ENCODE data around the gene GNG13.
A peak's percentile ranks its signal among the peaks of the same experiment; 100 is the strongest.

Gene GNG13

DNA sequence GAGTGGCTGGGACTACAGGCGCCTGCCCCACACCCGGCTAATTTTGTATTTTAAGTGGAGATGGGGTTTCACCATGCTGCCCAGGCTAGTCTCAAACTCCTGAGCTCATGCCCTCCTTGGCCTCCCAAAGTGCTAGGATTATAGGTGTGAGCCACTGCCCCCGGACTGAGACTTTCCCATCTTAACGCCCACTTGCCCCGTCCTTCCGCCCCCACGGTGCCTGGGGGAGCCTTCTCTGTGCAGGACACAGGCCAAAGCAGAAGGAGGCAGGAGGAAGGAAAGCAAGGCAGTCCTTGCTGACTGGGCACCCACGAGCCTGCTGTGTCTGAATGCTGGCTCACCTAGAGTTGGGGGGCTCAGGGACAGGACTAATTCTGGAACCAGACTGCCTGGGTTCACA, 17.6 kb upstream of the GNG13 start:
- no peaks in the 10 kb centered on the region for H3K9me3 ChIP-seq (ENCODE audit: control insufficient read depth, insufficient read depth, low read depth, low read length)
- TF ChIP-seq RBAK (tag by site-specific recombination; IDR thresholded peaks at IDR 0.05) = no peak
- no peak for TF ChIP-seq ZNF670 (tag by site-specific recombination; IDR thresholded peaks at IDR 0.05; ENCODE audit: low read depth)
- peak; percentile 81 for TF ChIP-seq ZFHX2 (tag by site-specific recombination; conservative IDR thresholded peaks at IDR 0.05)
- no peak for TF ChIP-seq ZNF747 (tag by site-specific recombination; IDR thresholded peaks at IDR 0.05)
- TF ChIP-seq ZNF311 (tag by site-specific recombination; IDR thresholded peaks at IDR 0.05; ENCODE audit: borderline replicate concordance) = no peak
- peak; percentile 85 for TF ChIP-seq EGR2 (tag by site-specific recombination; IDR thresholded peaks at IDR 0.05; ENCODE audit: low read depth)
- no peak for TF ChIP-seq ZNF48 (tag by site-specific recombination; IDR thresholded peaks at IDR 0.05)
- H3K4me1 ChIP-seq (ENCODE audit: control insufficient read depth, insufficient read depth, low read length) = no peaks in the 10 kb centered on the region
- POLR2A ChIA-PET = no interaction called here
- H3K27ac ChIP-seq (ENCODE audit: extremely low read depth, low read depth, low read length) = no peak overlapping the region
- no peaks in the 10 kb centered on the region for H3K36me3 ChIP-seq (ENCODE audit: control insufficient read depth in 2 of 2, insufficient read depth in 1 of 2, low read length in 2 of 2)
- H3K4me3 ChIP-seq (ENCODE audit: low read depth, low read length) = no peak overlapping the region
- CTCF ChIA-PET = no interaction called here

DNA sequence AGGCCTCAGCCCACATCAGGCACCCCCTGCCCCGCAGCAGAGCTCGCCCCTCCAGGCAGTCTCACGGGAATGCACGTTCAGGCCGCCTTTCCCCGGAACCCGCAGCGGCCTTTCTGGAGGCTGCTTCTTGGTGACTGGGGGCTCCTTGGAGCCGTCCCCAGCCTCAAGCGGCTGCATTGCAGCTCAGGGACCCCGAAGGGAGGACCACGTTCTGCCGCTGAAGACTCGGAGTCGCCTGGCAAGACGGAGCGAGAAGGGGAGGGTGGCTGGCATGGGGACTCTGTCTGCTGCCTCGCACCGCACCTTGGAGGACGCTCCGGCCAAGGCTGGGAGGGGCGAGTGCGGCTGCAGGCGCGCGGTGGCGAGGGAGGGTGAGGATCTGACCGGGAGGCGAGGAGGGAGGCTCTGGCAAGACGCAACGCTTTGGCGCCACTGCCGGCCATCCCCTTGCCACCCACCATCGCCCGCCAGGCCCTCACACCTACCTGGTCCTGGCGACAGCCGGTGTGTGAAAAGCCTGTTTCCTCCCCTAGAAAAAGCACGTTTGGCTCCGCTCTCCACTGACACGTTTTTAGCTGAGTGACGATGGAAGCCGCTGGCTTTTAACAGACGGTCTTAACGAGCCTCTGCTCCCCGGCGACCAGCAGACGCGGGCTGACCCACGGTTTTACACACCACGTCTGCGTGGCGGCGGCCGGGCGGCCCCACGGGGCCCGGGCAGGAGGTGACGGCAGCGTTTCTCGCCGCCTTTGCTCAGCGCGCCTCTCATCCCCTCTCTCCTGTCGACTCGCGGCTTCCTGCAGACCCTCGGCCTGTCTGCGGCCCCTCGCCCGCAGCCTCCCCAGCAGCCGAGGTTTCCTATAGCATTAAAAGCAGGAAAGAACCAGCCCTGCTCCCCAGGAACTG, 16.7 kb upstream of the GNG13 start:
- H3K27ac ChIP-seq (ENCODE audit: extremely low read depth, low read depth, low read length) = no peak overlapping the region
- no peak overlapping the region for H3K4me3 ChIP-seq (ENCODE audit: low read depth, low read length)
- no peaks in the 10 kb centered on the region for H3K36me3 ChIP-seq (ENCODE audit: control insufficient read depth in 2 of 2, insufficient read depth in 1 of 2, low read length in 2 of 2)
- H3K4me1 ChIP-seq (ENCODE audit: control insufficient read depth, insufficient read depth, low read length) = no peaks in the 10 kb centered on the region
- no peak for TF ChIP-seq ZNF138 (tag by site-specific recombination; IDR thresholded peaks at IDR 0.05; ENCODE audit: borderline replicate concordance)
- peak; percentile 16; the same call in 1 of the 2 replicates for TF ChIP-seq ZNF600 (tag by site-specific recombination; IDR thresholded peaks at IDR 0.05)
- H3K9me3 ChIP-seq (ENCODE audit: control insufficient read depth, insufficient read depth, low read depth, low read length) = no peaks in the 10 kb centered on the region
- POLR2A ChIA-PET = no interaction called here
- CTCF ChIA-PET = interaction anchor here (0.9 kb wide), 1 partner anchor 241 kb away, joined by 3 read pairs; no protein-coding TSS in a partner anchor

DNA sequence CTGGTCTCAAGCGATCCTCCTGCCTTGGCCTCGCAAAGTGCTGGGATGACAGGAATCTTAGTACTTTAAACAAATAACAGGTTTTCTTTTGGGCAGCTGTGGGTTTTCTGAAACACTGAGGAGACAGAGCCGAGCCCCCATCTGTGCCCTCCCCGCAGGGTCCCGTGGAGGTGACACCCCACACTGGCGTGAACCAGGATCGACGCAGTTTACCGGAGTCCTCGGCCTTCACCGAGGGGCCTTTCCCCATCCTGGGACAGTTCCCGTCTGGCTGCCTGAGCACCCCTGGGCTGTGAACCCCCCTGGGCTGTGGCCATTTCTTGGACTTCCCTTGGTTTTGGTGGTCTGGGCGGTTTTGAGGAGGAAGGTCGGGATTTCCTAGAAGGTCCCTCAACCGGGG, 15.3 kb upstream of the GNG13 start:
- Histone ChIP-seq H3K4me3 (ENCODE audit: low read depth, low read length) (no peak overlapping the region), H3K27ac (ENCODE audit: extremely low read depth, low read depth, low read length) (no peak overlapping the region), H3K4me1 (ENCODE audit: control insufficient read depth, insufficient read depth, low read length) (no peaks in the 10 kb centered on the region), H3K9me3 (ENCODE audit: control insufficient read depth, insufficient read depth, low read depth, low read length) (no peaks in the 10 kb centered on the region), H3K36me3 (ENCODE audit: control insufficient read depth in 2 of 2, insufficient read depth in 1 of 2, low read length in 2 of 2) (no peaks in the 10 kb centered on the region)
- ChIA-PET POLR2A (no interaction called here), CTCF (interaction anchor here (3.9 kb wide), 1 partner anchor 240 kb away, joined by 31 read pairs; no protein-coding TSS in a partner anchor)
- TF ChIP-seq, protein P1, sequence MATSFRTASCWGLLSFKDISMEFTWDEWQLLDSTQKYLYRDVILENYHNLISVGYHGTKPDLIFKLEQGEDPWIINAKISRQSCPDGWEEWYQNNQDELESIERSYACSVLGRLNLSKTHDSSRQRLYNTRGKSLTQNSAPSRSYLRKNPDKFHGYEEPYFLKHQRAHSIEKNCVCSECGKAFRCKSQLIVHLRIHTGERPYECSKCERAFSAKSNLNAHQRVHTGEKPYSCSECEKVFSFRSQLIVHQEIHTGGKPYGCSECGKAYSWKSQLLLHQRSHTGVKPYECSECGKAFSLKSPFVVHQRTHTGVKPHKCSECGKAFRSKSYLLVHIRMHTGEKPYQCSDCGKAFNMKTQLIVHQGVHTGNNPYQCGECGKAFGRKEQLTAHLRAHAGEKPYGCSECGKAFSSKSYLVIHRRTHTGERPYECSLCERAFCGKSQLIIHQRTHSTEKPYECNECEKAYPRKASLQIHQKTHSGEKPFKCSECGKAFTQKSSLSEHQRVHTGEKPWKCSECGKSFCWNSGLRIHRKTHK (tag by site-specific recombination; IDR thresholded peaks at IDR 0.05) = no peak
- TF ChIP-seq ZFP69B (tag by site-specific recombination; IDR thresholded peaks at IDR 0.05) = no peak
- TF ChIP-seq ZNF585B (tag by site-specific recombination; IDR thresholded peaks at IDR 0.05) = no peak
- no peak for TF ChIP-seq IKZF3 (tag by site-specific recombination; IDR thresholded peaks at IDR 0.05)
- TF ChIP-seq ZNF501 (tag by site-specific recombination; IDR thresholded peaks at IDR 0.05) = no peak
- TF ChIP-seq ZNF394 (tag by site-specific recombination; IDR thresholded peaks at IDR 0.05; ENCODE audit: borderline replicate concordance) = no peak
- TF ChIP-seq GLIS2 (tag by site-specific recombination; IDR thresholded peaks at IDR 0.05) = no peak
- TF ChIP-seq, protein P2, sequence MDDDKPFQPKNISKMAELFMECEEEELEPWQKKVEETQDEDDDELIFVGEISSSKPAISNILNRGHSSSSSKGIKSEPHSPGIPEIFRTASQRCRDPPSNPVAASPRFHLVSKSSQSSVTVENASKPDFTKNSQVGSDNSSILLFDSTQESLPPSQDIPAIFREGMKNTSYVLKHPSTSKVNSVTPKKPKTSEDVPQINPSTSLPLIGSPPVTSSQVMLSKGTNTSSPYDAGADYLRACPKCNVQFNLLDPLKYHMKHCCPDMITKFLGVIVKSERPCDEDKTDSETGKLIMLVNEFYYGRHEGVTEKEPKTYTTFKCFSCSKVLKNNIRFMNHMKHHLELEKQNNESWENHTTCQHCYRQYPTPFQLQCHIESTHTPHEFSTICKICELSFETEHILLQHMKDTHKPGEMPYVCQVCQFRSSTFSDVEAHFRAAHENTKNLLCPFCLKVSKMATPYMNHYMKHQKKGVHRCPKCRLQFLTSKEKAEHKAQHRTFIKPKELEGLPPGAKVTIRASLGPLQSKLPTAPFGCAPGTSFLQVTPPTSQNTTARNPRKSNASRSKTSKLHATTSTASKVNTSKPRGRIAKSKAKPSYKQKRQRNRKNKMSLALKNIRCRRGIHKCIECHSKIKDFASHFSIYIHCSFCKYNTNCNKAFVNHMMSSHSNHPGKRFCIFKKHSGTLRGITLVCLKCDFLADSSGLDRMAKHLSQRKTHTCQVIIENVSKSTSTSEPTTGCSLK (tag by site-specific recombination; IDR thresholded peaks at IDR 0.05) = no peak
- no peak for TF ChIP-seq ZNF10 (tag by site-specific recombination; IDR thresholded peaks at IDR 0.05)
- TF ChIP-seq, protein P3, sequence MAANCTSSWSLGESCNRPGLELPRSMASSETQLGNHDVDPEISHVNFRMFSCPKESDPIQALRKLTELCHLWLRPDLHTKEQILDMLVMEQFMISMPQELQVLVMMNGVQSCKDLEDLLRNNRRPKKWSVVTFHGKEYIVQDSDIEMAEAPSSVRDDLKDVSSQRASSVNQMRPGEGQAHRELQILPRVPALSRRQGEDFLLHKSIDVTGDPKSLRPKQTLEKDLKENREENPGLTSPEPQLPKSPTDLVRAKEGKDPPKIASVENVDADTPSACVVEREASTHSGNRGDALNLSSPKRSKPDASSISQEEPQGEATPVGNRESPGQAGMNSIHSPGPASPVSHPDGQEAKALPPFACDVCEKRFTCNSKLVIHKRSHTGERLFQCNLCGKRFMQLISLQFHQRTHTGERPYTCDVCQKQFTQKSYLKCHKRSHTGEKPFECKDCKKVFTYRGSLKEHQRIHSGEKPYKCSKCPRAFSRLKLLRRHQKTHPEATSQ (tag by site-specific recombination; IDR thresholded peaks at IDR 0.05) = no peak
- TF ChIP-seq, protein P4, sequence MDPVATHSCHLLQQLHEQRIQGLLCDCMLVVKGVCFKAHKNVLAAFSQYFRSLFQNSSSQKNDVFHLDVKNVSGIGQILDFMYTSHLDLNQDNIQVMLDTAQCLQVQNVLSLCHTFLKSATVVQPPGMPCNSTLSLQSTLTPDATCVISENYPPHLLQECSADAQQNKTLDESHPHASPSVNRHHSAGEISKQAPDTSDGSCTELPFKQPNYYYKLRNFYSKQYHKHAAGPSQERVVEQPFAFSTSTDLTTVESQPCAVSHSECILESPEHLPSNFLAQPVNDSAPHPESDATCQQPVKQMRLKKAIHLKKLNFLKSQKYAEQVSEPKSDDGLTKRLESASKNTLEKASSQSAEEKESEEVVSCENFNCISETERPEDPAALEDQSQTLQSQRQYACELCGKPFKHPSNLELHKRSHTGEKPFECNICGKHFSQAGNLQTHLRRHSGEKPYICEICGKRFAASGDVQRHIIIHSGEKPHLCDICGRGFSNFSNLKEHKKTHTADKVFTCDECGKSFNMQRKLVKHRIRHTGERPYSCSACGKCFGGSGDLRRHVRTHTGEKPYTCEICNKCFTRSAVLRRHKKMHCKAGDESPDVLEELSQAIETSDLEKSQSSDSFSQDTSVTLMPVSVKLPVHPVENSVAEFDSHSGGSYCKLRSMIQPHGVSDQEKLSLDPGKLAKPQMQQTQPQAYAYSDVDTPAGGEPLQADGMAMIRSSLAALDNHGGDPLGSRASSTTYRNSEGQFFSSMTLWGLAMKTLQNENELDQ (tag by site-specific recombination; IDR thresholded peaks at IDR 0.05; ENCODE audit: low read depth) = no peak
- no peak for TF ChIP-seq ZSCAN16 (tag by site-specific recombination; IDR thresholded peaks at IDR 0.05)

Data from HEK293 (cell line).